H1 (cell line): Measurements from ENCODE around the gene ABCA6. TPM values are rescaled to one million over a fixed set of nuclear protein-coding genes. Genes with fewer than 3 reads are reported as not detected.

Source experiments
- CTCF ChIA-PET: fragments of 300-600 bp; sonication (Branson Sonifier 250); formaldehyde crosslinking; loops from one replicate; lab custom pipeline; 2021; ENCODE audit not compliant: partially characterized antibody; lab: Charles Lee
- POLR2A ChIA-PET: fragments of 300-600 bp; sonication (Branson Sonifier 250); formaldehyde crosslinking; loops from one replicate; lab custom pipeline; 2021; ENCODE audit warnings: inconsistent platforms; ENCODE audit not compliant: partially characterized antibody; lab: Charles Lee
- DNase-seq, 2 experiments: peaks; one replicate each; pipeline versions ENCODE4 v3.0.0 to v3.0.0-alpha.2; 2010 to 2022; ENCODE audit warnings: low spot score in 2 of 2, low read depth in 1 of 2, mixed read lengths in 1 of 2
- FAIRE-seq: peaks from 2 replicates; lab custom pipeline; 2011; peaks lifted over from hg19 to GRCh38; lab: Jason Lieb, UNC
- H2AFZ ChIP-seq: 2 replicates; pipeline ENCODE4 v1.8.1; 2012; ENCODE audit warnings: low read length, inconsistent platforms
- H2AK5ac ChIP-seq: 2 replicates; pipeline ENCODE4 v1.6.1; 2013; ENCODE audit warnings: low read depth, low read length
- H2BK120ac ChIP-seq: replicated peaks from 2 replicates; pipeline ENCODE3; 2013; ENCODE audit warnings: low read depth, low read length, inconsistent platforms
- H2BK12ac ChIP-seq: 2 replicates; pipeline ENCODE4 v1.6.1; 2013; ENCODE audit warnings: low read depth, low read length
- H2BK15ac ChIP-seq: 2 replicates; pipeline ENCODE4 v1.6.1; 2013; ENCODE audit warnings: low read length
- H2BK20ac ChIP-seq: 2 replicates; pipeline ENCODE4 v1.6.1; 2013; ENCODE audit warnings: low read length
- H2BK5ac ChIP-seq: 2 replicates; pipeline ENCODE4 v1.6.1; 2013; ENCODE audit warnings: low read depth, low read length
- H3K14ac ChIP-seq: 2 replicates; pipeline ENCODE4 v1.6.1; 2013; ENCODE audit warnings: inconsistent platforms; ENCODE audit not compliant: insufficient read length
- H3K18ac ChIP-seq: 2 replicates; pipeline ENCODE4 v1.6.1; 2013; ENCODE audit warnings: low read length; ENCODE audit errors: extremely low read depth
- H3K23ac ChIP-seq: 2 replicates; pipeline ENCODE4 v1.6.1; 2013; ENCODE audit warnings: inconsistent platforms; ENCODE audit not compliant: insufficient read length
- H3K23me2 ChIP-seq: 2 replicates; pipeline ENCODE4 v1.6.1; 2013; ENCODE audit warnings: low read depth, low read length
- H3K27ac ChIP-seq: 2 replicates; pipeline ENCODE4 v1.6.1; 2011; ENCODE audit warnings: low read depth, low read length, inconsistent platforms
- H3K27me3 ChIP-seq, 4 experiments: replicated peaks in 1 of 4; 1 replicate in 1 of 4; 2 replicates in 3 of 4; pipeline versions ENCODE4 v1.6.1 to v1.8.1; 2011 to 2013; ENCODE audit warnings: low read length in 3 of 4, mild to moderate bottlenecking in 3 of 4, inconsistent platforms in 2 of 4, mixed read lengths in 2 of 4, moderate library complexity in 1 of 4; ENCODE audit not compliant: control insufficient read depth in 3 of 4, insufficient read depth in 3 of 4; ENCODE audit errors: extremely low read depth in 1 of 4
- H3K36me3 ChIP-seq, 4 experiments: 2 replicates each; pipeline versions ENCODE4 v1.6.1 to v1.8.1; 2011 to 2013; ENCODE audit warnings: mild to moderate bottlenecking in 4 of 4, low read length in 3 of 4, moderate library complexity in 2 of 4, control low read depth in 1 of 4, inconsistent platforms in 1 of 4; ENCODE audit not compliant: insufficient read depth in 4 of 4, control insufficient read depth in 2 of 4
- H3K4ac ChIP-seq: replicated peaks from 2 replicates; pipeline ENCODE3; 2013; ENCODE audit warnings: low read length, low read depth, mixed read lengths, inconsistent platforms; ENCODE audit not compliant: insufficient read length
- H3K4me1 ChIP-seq, 4 experiments: replicated peaks in 1 of 4; 1 replicate in 1 of 4; 2 replicates in 3 of 4; pipeline versions ENCODE4 v1.6.1 to v1.8.1; 2011 to 2013; ENCODE audit warnings: low read length in 3 of 4, inconsistent platforms in 2 of 4, mixed read lengths in 1 of 4; ENCODE audit not compliant: insufficient read depth in 4 of 4, control insufficient read depth in 3 of 4
- H3K4me2 ChIP-seq, 2 experiments: 2 replicates each; pipeline versions ENCODE4 v1.6.1 to v1.8.1; 2011 to 2013; ENCODE audit warnings: low read depth in 2 of 2, low read length in 2 of 2, control low read depth in 1 of 2, inconsistent platforms in 1 of 2, mild to moderate bottlenecking in 1 of 2; ENCODE audit not compliant: insufficient read depth in 1 of 2
- H3K4me3 ChIP-seq, 4 experiments: fragments of 200-600, 300-600 bp in 1 of 4; sonication (generic), shearing (Covaris generic), sonication (Bioruptor Twin) in 1 of 4; 2 replicates each; pipeline versions ENCODE4 v1.5.1 to v1.8.1; 2011 to 2016; ENCODE audit warnings: low read length in 4 of 4, low read depth in 3 of 4, control low read depth in 2 of 4, inconsistent platforms in 2 of 4, mild to moderate bottlenecking in 2 of 4, mixed read lengths in 1 of 4, moderate library complexity in 1 of 4; ENCODE audit not compliant: insufficient read depth in 2 of 4; ENCODE audit errors: extremely low read depth in 1 of 4
- H3K56ac ChIP-seq: replicated peaks from 2 replicates; pipeline ENCODE3; 2013; ENCODE audit warnings: low read depth, mild to moderate bottlenecking, mixed read lengths, low read length, inconsistent platforms; ENCODE audit not compliant: insufficient read length
- H3K79me1 ChIP-seq: 2 replicates; pipeline ENCODE4 v1.6.1; 2013; ENCODE audit warnings: low read depth, low read length, control low read depth
- H3K79me2 ChIP-seq, 2 experiments: 2 replicates each; pipeline versions ENCODE4 v1.6.1 to v1.8.1; 2012 to 2013; ENCODE audit warnings: low read length in 2 of 2, mild to moderate bottlenecking in 2 of 2, inconsistent platforms in 1 of 2; ENCODE audit not compliant: insufficient read depth in 2 of 2, control insufficient read depth in 1 of 2
- H3K9ac ChIP-seq, 4 experiments: replicated peaks in 1 of 4; 1 replicate in 1 of 4; 2 replicates in 3 of 4; pipeline versions ENCODE4 v1.6.1 to v1.8.1; 2011 to 2013; ENCODE audit warnings: low read depth in 3 of 4, low read length in 3 of 4, control low read depth in 2 of 4, mild to moderate bottlenecking in 2 of 4, moderate library complexity in 2 of 4, inconsistent platforms in 1 of 4; ENCODE audit errors: extremely low read depth in 1 of 4
- H3K9me3 ChIP-seq, 2 experiments: 2 replicates each; pipeline versions ENCODE4 v1.6.1 to v1.8.1; 2012 to 2013; ENCODE audit warnings: mild to moderate bottlenecking in 2 of 2, moderate library complexity in 2 of 2, control low read depth in 1 of 2, inconsistent platforms in 1 of 2, low read depth in 1 of 2, low read length in 1 of 2, mixed read lengths in 1 of 2; ENCODE audit not compliant: insufficient read depth in 2 of 2
- H4K20me1 ChIP-seq, 2 experiments: replicated peaks in 1 of 2; 2 replicates each; pipeline versions ENCODE3 to v1.8.1; 2011 to 2013; ENCODE audit warnings: inconsistent platforms in 2 of 2, low read length in 2 of 2, mild to moderate bottlenecking in 1 of 2; ENCODE audit not compliant: insufficient read depth in 2 of 2, control insufficient read depth in 1 of 2
- H4K5ac ChIP-seq: 2 replicates; pipeline ENCODE4 v1.6.1; 2013; ENCODE audit warnings: low read length, low read depth, mixed read lengths, inconsistent platforms; ENCODE audit not compliant: insufficient read length
- H4K8ac ChIP-seq: 2 replicates; pipeline ENCODE4 v1.8.0; 2013; ENCODE audit warnings: mild to moderate bottlenecking, moderate library complexity, low read length, inconsistent platforms; ENCODE audit not compliant: insufficient read depth; ENCODE audit errors: extremely low read depth
- H4K91ac ChIP-seq: replicated peaks from 2 replicates; pipeline ENCODE3; 2013; ENCODE audit warnings: low read length, mixed read lengths, inconsistent platforms; ENCODE audit not compliant: insufficient read length
- CHD2 ChIP-seq: IDR thresholded peaks from 2 replicates; pipeline ENCODE4 v1.6.1; 2012; ENCODE audit warnings: low read length, improper control_type of control experiment
- EZH2 ChIP-seq: fragments of 200-600 bp; sonication (generic); IDR thresholded peaks from 2 replicates; pipeline ENCODE4 v1.7.1; 2012; ENCODE audit warnings: low read depth, mild to moderate bottlenecking, moderate library complexity, low read length, inconsistent platforms; ENCODE audit not compliant: severe bottlenecking
- MAX ChIP-seq: IDR thresholded peaks from 2 replicates; pipeline ENCODE4 v1.6.1; 2012; ENCODE audit warnings: inconsistent platforms
- WGBS, 2 experiments: shearing (Covaris generic) in 1 of 2; methylation state at CpG; one replicate each; pipeline versions ENCODE4 v1.1.6 to v1.1.7; 2013 to 2015; ENCODE audit warnings: low lambda C conversion rate in 2 of 2, mixed read lengths in 2 of 2, inconsistent platforms in 1 of 2, low coverage in 1 of 2, missing lambda C conversion rate in 1 of 2; ENCODE audit not compliant: insufficient replicate concordance in 2 of 2, insufficient coverage in 1 of 2, insufficient read length in 1 of 2; ENCODE audit errors: extremely low coverage in 1 of 2, missing lambda C conversion rate in 1 of 2; 5-methylcytosine and 5-hydroxymethylcytosine counted together
- polyA plus RNA-seq, 7 experiments: library from polyadenylated mRNA; depleted of rRNA in 3 of 7; stranded (reverse) in 5 of 7; unstranded in 2 of 7; fragments of >200 nt in 5 of 7; fragments of 200-250 nt in 2 of 7; gene quantifications; 1 replicate in 5 of 7; 2 replicates in 1 of 7; 4 replicates in 1 of 7; pipeline versions ENCODE4 v1.2.1 to v1.2.3, GENCODE V29; 2011 to 2013; ENCODE audit warnings: missing spikeins in 2 of 7, mixed read lengths in 2 of 7
- total RNA-seq: library from RNA; stranded (reverse); fragmentation: NEBNext Ultra II Directional; extraction: Animal tissue kit (Norgen Biotek cat#: 25700); gene quantifications from 2 replicates; pipeline ENCODE4 v1.2.1, GENCODE V29; 2021
- TF ChIP-seq, protein P1 (sequence below): IDR thresholded peaks from 2 replicates; pipeline ENCODE4 v1.6.1; 2011; ENCODE audit warnings: low read length, improper control_type of control experiment

ABCA6 gene
- total and polyA plus RNA-seq, 2 of the 8 experiments (the other 6 are each of a cell fraction or from before 2014, with no cell fraction given), result not detected

- POLR2A ChIA-PET, result no interaction called here
Measured at GRCh38 chr17:69117855-69118784, 23.6 kb downstream of the ABCA6 start.

More at GRCh38 chr17:69117855-69118784, 23.6 kb downstream of the ABCA6 start:
- H3K27me3 ChIP-seq, result no peaks in the 10 kb centered on the region
- FAIRE-seq (no peak), DNase-seq (no peak)
- H3K36me3 ChIP-seq, result no peaks in the 10 kb centered on the region
- H3K4me3 ChIP-seq, result no peak overlapping the region
- CTCF ChIA-PET, result no interaction called here
- H3K27ac ChIP-seq, result no peak overlapping the region
- no peaks in the 10 kb centered on the region; the same call in 1 of the 2 replicates for H3K23me2 ChIP-seq
- no peak overlapping the region for H3K4ac ChIP-seq
- no peak overlapping the region for H4K8ac ChIP-seq
- no peak overlapping the region for H2BK12ac ChIP-seq
- 89% methylated on average over 2 of the region's 2 CpGs; no CpG with 5 or more reads in 1 of the 2 experiments for WGBS, 2 experiments
- no peak overlapping the region for H4K5ac ChIP-seq
- no peak overlapping the region for H2BK15ac ChIP-seq
- no peak overlapping the region for H2AFZ ChIP-seq
- no peak overlapping the region for H3K18ac ChIP-seq
- no peak overlapping the region for H3K9ac ChIP-seq
- TF ChIP-seq CHD2, result no peak
- TF ChIP-seq MAX, result no peak
- TF ChIP-seq, protein P1, sequence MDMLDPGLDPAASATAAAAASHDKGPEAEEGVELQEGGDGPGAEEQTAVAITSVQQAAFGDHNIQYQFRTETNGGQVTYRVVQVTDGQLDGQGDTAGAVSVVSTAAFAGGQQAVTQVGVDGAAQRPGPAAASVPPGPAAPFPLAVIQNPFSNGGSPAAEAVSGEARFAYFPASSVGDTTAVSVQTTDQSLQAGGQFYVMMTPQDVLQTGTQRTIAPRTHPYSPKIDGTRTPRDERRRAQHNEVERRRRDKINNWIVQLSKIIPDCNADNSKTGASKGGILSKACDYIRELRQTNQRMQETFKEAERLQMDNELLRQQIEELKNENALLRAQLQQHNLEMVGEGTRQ, result no peak
- no peak for TF ChIP-seq EZH2
- no peaks in the 10 kb centered on the region for H4K20me1 ChIP-seq
- no peak overlapping the region for H2BK5ac ChIP-seq
- no peak overlapping the region for H3K4me2 ChIP-seq
- no peak overlapping the region for H2BK120ac ChIP-seq
- no peaks in the 10 kb centered on the region for H3K9me3 ChIP-seq
- no peak overlapping the region for H2AK5ac ChIP-seq
- no peaks in the 10 kb centered on the region for H3K79me2 ChIP-seq
- no peak overlapping the region for H4K91ac ChIP-seq
- H3K56ac ChIP-seq, result no peak overlapping the region
- no peaks in the 10 kb centered on the region for H3K4me1 ChIP-seq
- H3K79me1 ChIP-seq, result no peaks in the 10 kb centered on the region
- H3K14ac ChIP-seq, result no peak overlapping the region
- H2BK20ac ChIP-seq, result no peak overlapping the region
- no peak overlapping the region for H3K23ac ChIP-seq
